GM12891 (cell line): Measurements from ENCODE around the gene HBG1.

ENCODE experiments used
- POLR2A ChIP-seq: IDR thresholded peaks from 2 replicates; pipeline ENCODE4 v1.6.1; 2011; ENCODE audit warnings: low read depth, low read length, control low read depth
- POLR2AphosphoS5 ChIP-seq: IDR thresholded peaks from 2 replicates; pipeline ENCODE4 v1.6.1; 2011; ENCODE audit warnings: low read depth, low read length, control low read depth
- POU2F2 ChIP-seq: IDR thresholded peaks from 2 replicates; pipeline ENCODE4 v1.6.1; 2011; ENCODE audit warnings: low read depth, mild to moderate bottlenecking, control low read depth, low read length, moderate library complexity
- SPI1 ChIP-seq: IDR thresholded peaks from 2 replicates; pipeline ENCODE4 v1.6.1; 2011; ENCODE audit warnings: low read depth, low read length, control low read depth
- TAF1 ChIP-seq: IDR thresholded peaks from 2 replicates; pipeline ENCODE4 v1.6.1; 2011; ENCODE audit warnings: low read depth, low read length, control low read depth

GRCh38 chr11:5242208-5242607 lies 7.4 kb downstream of the HBG1 start:
- TF ChIP-seq POLR2A: no peak
- no peak for TF ChIP-seq SPI1
- no peak for TF ChIP-seq TAF1
- no peak for TF ChIP-seq POLR2AphosphoS5
- no peak for TF ChIP-seq POU2F2
